Spinal cord (tissue), 10 donors: ENCODE results near the gene MRLN. TPM values are rescaled to one million over a fixed set of nuclear protein-coding genes. Genes with fewer than 3 reads are reported as not detected.
"Not testable (repeated sequence)": the region's sequence is repeated elsewhere in the genome, so short reads cannot be mapped to it uniquely, and the experiment has no call there.

Experiments
- DNase-seq, 6 donors: peaks; one replicate each; pipeline versions ENCODE4 v3.0.0 to v3.0.0-alpha.2; 2013 to 2015; ENCODE audit warnings: low spot score in 6 of 6, low read depth in 4 of 6
- H3K27ac ChIP-seq: one replicate; pipeline ENCODE4 v1.5.1; 2013; ENCODE audit warnings: low read depth, low read length, control low read depth
- H3K27me3 ChIP-seq: one replicate; pipeline ENCODE4 v1.6.1; 2013; ENCODE audit warnings: low read length; ENCODE audit not compliant: control insufficient read depth, insufficient read depth
- H3K36me3 ChIP-seq: one replicate; pipeline ENCODE4 v1.6.1; 2013; ENCODE audit warnings: low read length; ENCODE audit not compliant: control insufficient read depth, insufficient read depth
- H3K4me1 ChIP-seq: one replicate; pipeline ENCODE4 v1.6.1; 2013; ENCODE audit warnings: low read length; ENCODE audit not compliant: control insufficient read depth, insufficient read depth
- H3K4me3 ChIP-seq: one replicate; pipeline ENCODE4 v1.5.1; 2013; ENCODE audit warnings: low read depth, low read length, control low read depth
- H3K9me3 ChIP-seq: one replicate; pipeline ENCODE4 v1.6.1; 2013; ENCODE audit warnings: low read length; ENCODE audit not compliant: control insufficient read depth, insufficient read depth
- WGBS: methylation state at CpG from one replicate; pipeline ENCODE4 v1.1.5; 2013; ENCODE audit warnings: missing lambda C conversion rate; ENCODE audit not compliant: insufficient coverage; 5-methylcytosine and 5-hydroxymethylcytosine counted together
- polyA plus RNA-seq, 2 donors: library from polyadenylated mRNA; unstranded; fragments of 120-200 nt; gene quantifications; one replicate each; pipeline ENCODE4 v1.2.1, GENCODE V29; 2013; ENCODE audit not compliant: insufficient read length in 2 of 2
- total RNA-seq, 2 donors: library from RNA; depleted of rRNA in 1 of 2; stranded (reverse); fragments of 120-200 nt in 1 of 2; fragments of >200 nt in 1 of 2; gene quantifications; one replicate each; pipeline versions ENCODE4 v1.2.3 to v1.2.4, GENCODE V29; 2013 to 2014
- donor health status: healthy.

The MRLN gene
- total and polyA plus RNA-seq, 4 donors, result 1.6 to 25.0 (median 2.8) TPM; not detected in 1

DNA sequence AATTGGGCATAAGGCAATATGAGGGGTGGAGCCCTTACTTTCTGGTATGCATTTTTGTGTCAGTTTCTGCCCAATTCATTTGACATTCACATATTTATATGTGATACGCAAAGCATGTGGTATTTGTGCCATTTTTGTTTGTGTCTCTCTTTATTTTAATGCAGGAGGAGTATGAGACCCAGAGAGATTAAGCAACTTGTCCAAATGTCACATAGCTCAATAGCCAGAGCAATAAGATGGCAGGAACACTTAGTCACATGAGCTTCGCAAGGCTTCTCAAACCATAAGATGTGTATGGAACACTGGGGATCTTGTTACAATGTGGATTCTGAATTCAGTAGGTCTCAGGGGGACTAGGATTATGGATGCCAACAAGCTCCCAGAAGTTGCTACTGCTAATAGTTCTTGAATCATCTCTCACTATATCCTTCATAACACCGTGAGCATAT is 19.2 kb downstream of the MRLN start:
- Histone ChIP-seq H3K9me3 (no peaks in the 10 kb centered on the region), H3K27ac (no peak overlapping the region), H3K27me3 (no peaks in the 10 kb centered on the region), H3K4me1 (no peaks in the 10 kb centered on the region), H3K36me3 (no peaks in the 10 kb centered on the region), H3K4me3 (no peak overlapping the region)
- DNase-seq, result no peak
- WGBS, result 100% methylated on average over 1 of the region's 3 CpGs

DNA sequence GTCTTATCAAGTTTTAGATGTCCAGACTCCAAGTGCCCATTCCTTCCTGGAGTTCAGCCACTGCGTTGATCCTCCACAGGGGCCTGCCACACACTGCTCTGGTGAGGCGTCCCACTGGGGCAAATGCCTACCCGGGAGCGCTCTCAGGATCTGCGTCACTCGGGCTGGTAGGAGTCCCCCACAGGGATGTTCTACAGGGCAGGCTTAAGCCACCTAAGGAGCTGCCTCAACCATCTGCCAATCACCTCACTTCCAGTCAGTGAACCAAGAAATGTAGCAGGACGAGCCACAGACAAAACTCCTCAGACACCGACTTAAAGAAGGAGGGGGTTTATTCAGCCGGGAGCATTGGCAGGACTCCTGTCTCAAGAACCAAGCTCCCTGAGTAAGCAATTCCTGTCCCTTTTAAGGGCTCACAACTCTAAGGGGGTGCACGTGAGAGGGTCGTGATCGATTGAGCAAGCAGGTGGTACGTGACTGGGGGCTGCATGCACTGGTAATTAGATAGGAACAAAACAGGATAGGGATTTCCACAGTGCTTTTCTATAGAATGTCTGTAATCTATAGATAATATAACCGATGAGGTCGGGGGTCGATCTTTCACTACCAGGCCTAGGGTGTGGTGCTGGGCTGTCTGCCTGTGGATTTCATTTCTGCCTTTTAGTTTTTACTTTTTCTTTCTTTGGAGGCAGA is 19.8 kb downstream of the MRLN start:
- H3K4me1 ChIP-seq, H3K36me3 ChIP-seq, H3K27ac ChIP-seq, DNase-seq, H3K9me3 ChIP-seq, H3K4me3 ChIP-seq, H3K27me3 ChIP-seq: not testable (repeated sequence)
- 99% methylated on average over 10 of the region's 16 CpGs for WGBS

DNA sequence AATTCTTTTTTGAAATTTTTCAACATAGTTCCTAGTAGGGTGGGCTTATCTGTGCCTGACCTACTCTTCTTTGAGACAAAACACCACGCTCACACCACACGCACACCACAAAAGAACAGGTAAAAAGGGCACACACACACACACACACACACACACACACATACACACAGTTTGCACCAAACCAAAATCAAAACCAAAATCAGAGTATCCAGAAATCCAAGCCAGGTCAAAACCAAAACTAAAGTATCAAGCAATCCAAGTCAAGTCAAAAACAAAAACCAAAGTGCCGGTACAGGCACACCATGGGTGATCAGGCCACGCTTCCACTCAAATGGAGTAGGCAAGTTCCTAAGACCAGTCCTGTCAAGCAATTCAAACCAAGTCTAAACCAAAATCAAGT is 20.4 kb downstream of the MRLN start:
- H3K27me3 ChIP-seq, DNase-seq, H3K4me3 ChIP-seq, H3K9me3 ChIP-seq, H3K4me1 ChIP-seq, H3K27ac ChIP-seq, H3K36me3 ChIP-seq: not testable (repeated sequence)
- WGBS, result 98% methylated on average over 4 of the region's 4 CpGs

DNA sequence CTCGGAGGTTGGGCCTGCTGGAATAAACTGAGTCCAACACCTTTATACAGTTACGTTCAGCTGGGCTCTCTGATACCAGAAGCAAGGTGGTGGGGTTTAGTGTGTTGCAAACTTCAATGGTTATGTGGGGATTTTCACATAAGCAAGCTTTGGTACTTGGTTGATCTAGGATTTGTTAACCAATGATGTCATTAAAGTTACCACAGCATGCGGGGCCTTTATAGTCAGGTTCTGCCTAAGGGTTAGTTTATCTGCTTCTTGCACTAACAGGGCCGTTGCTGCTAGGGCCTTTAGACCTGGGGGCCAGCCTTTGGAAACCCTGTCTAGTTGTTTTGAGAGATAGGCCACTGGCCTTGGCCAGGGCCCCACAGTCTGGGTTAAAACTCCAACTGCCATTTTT is 24.1 kb downstream of the MRLN start:
- H3K4me1 ChIP-seq, H3K4me3 ChIP-seq, H3K27ac ChIP-seq, H3K9me3 ChIP-seq, DNase-seq, H3K36me3 ChIP-seq, H3K27me3 ChIP-seq: not testable (repeated sequence)
- WGBS, result 100% methylated on average over 1 of the region's 4 CpGs

DNA sequence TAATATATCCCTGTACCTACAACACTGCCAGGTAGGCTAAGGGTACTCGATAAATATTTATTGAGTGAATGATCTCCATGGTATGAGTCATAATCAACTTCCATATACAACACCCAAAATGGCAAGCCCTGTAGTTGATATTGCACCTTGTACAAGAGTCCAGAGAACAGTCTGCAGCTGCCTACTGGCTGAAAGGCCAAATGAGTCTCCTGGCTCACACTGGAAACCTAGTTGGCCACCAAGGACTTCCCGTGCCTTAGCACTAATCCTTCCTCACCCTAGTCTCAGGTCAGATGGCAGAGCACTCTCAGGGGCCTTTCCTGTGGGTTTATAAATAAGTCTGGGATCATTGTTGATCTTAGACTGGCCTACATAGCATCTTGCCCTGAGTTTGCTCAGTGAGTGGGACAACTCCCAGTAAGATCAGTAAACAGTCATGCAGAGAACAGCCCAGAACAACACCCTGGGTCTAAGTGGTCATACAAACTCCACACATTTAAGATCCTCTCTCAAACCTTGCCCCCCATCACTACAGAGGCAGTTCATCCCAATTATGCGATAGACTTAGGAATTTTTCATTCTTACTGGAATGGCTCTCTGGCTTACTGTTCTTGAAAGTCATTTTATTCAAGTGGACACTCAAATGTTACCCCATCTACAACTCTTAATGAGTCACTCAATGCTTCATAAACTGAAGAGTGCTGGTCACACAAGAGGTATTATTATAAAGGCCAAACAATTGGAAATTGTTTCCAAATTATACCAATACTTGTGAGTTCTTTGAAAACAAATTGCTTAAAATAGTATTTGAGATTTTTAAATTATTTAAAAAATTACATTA is 28.9 kb downstream of the MRLN start:
- H3K27me3 ChIP-seq, result no peaks in the 10 kb centered on the region
- H3K36me3 ChIP-seq, result no peaks in the 10 kb centered on the region
- WGBS, result 100% methylated on average over 1 of the region's 3 CpGs
- no peak overlapping the region for H3K4me3 ChIP-seq
- H3K27ac ChIP-seq, result no peak overlapping the region
- no peaks in the 10 kb centered on the region for H3K9me3 ChIP-seq
- DNase-seq, result no peak
- H3K4me1 ChIP-seq, result no peaks in the 10 kb centered on the region

DNA sequence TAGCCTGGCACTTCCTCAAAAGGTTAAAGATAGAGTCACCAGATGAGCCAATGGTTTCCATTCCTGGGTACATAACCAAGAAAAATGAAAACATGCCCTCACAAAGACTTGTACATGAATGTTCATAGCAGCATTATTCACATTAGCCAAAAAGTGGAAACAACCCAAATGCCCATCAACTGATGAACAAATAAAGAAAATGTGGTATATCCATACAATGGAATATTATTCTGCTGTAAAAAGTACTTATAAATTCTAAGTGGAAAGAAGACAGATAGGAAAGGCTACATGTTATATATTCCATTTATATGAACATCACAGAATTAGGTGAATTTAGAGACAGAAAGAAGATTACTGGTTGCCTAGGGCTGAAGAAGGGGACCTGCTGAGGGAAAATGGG is 32.9 kb downstream of the MRLN start:
- H3K9me3 ChIP-seq, result no peaks in the 10 kb centered on the region
- H3K4me3 ChIP-seq, result no peak overlapping the region
- H3K27ac ChIP-seq, result no peak overlapping the region
- H3K4me1 ChIP-seq, result no peaks in the 10 kb centered on the region
- no peak for DNase-seq
- no peaks in the 10 kb centered on the region for H3K36me3 ChIP-seq
- no peaks in the 10 kb centered on the region for H3K27me3 ChIP-seq

DNA sequence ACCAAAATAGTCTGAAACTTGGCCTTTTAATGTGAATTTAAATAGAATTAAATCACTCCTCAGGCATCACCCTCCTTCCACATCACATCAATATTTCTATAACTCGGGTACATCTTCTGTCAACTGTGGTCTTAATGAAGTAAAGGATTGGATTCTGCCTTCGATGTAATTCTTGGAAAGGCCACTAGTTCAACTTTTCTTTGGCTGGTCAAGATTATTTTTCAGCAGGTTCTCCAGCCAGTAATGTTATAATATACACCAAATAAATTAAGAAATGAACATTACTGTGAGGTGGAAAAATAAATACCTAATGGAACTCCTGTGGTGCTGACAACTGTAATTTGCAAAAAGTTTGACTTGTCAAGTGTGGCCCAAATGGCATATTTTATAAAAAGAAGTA is 33.9 kb downstream of the MRLN start:
- Histone ChIP-seq H3K9me3 (no peaks in the 10 kb centered on the region), H3K27me3 (no peaks in the 10 kb centered on the region), H3K27ac (no peak overlapping the region), H3K4me3 (no peak overlapping the region), H3K36me3 (no peaks in the 10 kb centered on the region), H3K4me1 (no peaks in the 10 kb centered on the region)
- DNase-seq, result no peak
- no CpG with 5 or more reads among the region's 2 CpGs for WGBS

DNA sequence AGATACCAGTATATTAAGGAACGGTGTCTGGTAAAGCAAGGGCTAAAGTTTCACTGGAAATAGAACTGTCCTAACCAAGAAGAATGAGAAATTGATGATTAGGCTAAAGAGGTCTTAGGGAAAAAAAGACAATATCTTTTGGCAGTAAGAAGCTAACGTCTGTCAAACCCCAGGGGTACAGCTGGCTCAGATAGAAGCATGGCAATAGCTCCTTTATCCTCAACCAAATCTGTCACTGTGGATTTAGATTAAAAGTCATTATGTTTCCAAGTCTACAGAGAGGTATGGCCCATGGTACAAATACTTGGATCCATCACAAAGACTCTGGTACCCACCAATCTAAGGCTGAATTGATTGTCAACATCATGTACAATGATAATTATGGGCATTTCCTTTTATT is 35.0 kb downstream of the MRLN start:
- Histone ChIP-seq H3K9me3 (no peaks in the 10 kb centered on the region), H3K4me1 (no peaks in the 10 kb centered on the region), H3K27ac (no peak overlapping the region), H3K27me3 (no peaks in the 10 kb centered on the region), H3K4me3 (no peak overlapping the region), H3K36me3 (no peaks in the 10 kb centered on the region)
- WGBS, result 17% methylated on average over 1 of the region's 2 CpGs
- no peak for DNase-seq

DNA sequence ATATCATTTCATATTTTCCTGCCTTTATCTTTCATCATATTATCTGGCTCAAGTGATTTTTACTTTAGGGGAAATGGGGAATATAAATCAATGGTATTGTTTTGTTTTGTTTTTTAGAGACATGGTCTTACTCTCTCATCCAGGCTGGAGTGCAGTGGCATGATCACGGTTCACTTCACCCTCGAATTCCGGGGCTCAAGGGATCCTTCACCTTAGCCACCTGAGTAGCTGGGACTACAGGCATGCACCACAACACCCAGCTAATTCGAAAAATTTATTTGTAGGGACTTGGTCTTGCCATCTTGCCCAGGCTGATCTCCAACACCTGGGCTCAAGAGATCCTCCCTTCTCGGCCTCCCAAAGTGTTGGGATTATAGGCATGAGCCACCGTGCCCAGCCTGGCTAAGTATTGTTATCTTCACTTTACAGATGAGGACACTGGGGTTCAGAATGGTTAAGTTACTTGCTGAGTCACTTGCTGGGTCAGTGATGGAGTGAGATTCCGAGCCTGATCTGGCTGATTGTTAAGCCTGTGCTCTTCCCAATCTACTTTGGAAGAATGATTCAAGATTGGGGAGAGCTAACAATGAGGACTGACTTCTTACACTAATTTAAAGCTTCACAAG is 39.9 kb downstream of the MRLN start:
- DNase-seq, result no peak
- no peak overlapping the region for H3K27ac ChIP-seq
- peaks cover 5% of the 10 kb centered on the region for H3K27me3 ChIP-seq
- H3K4me3 ChIP-seq, result no peak overlapping the region
- peaks cover 15% of the 10 kb centered on the region for H3K4me1 ChIP-seq
- WGBS, result 100% methylated on average over 5 of the region's 7 CpGs
- no peaks in the 10 kb centered on the region for H3K9me3 ChIP-seq
- no peaks in the 10 kb centered on the region for H3K36me3 ChIP-seq
